Activated effector memory CD4-positive, alpha-beta T cell treated with Interleukin-2 at 50 U/mL for 16 hours (primary cell): ENCODE data around the gene KSR2.

Experiments used
- DNase-seq: peaks from one replicate; pipeline ENCODE4 v3.0.0-alpha.2; 2020

KSR2 gene

GRCh38 chr12:117854339-117855012, 114.3 kb downstream of the KSR2 start:
- no peak for DNase-seq

GRCh38 chr12:117853600-117853999, 115.2 kb downstream of the KSR2 start:
- DNase-seq: no peak

- no peak for DNase-seq
Observed at GRCh38 chr12:117850048-117850447, 118.7 kb downstream of the KSR2 start.

GRCh38 chr12:117847371-117847770, 121.4 kb downstream of the KSR2 start:
- DNase-seq: no peak

- no peak for DNase-seq
Observed at GRCh38 chr12:117845271-117845904, 123.4 kb downstream of the KSR2 start.

GRCh38 chr12:117844114-117844830, 124.5 kb downstream of the KSR2 start:
- DNase-seq: no peak

GRCh38 chr12:117842630-117843029, 126.2 kb downstream of the KSR2 start:
- no peak for DNase-seq

GRCh38 chr12:117842220-117842619, 126.6 kb downstream of the KSR2 start:
- no peak for DNase-seq

- no peak for DNase-seq
Observed at GRCh38 chr12:117837737-117838050, 131.1 kb downstream of the KSR2 start.

GRCh38 chr12:117836999-117837736, 131.6 kb downstream of the KSR2 start:
- DNase-seq: peak; percentile 49

GRCh38 chr12:117836476-117836875, 132.3 kb downstream of the KSR2 start:
- DNase-seq: no peak

- no peak for DNase-seq
Observed at GRCh38 chr12:117835156-117835555, 133.6 kb downstream of the KSR2 start.

GRCh38 chr12:117832459-117833457, 136.0 kb downstream of the KSR2 start:
- no peak for DNase-seq

GRCh38 chr12:117830471-117830870, 138.3 kb downstream of the KSR2 start:
- no peak for DNase-seq

- no peak for DNase-seq
Observed at GRCh38 chr12:117829108-117829507, 139.7 kb downstream of the KSR2 start.

GRCh38 chr12:117827660-117828059, 141.1 kb downstream of the KSR2 start:
- no peak for DNase-seq

- no peak for DNase-seq
Observed at GRCh38 chr12:117825827-117826226, 143.0 kb downstream of the KSR2 start.

GRCh38 chr12:117821480-117822175, 147.2 kb downstream of the KSR2 start:
- DNase-seq: no peak

- DNase-seq: no peak
Observed at GRCh38 chr12:117820216-117820907, 148.4 kb downstream of the KSR2 start.

GRCh38 chr12:117819160-117819559, 149.6 kb downstream of the KSR2 start:
- DNase-seq: no peak

- no peak for DNase-seq
Observed at GRCh38 chr12:117818400-117818799, 150.4 kb downstream of the KSR2 start.
